ENCODE measurements around the gene BMP8A. TPM values are rescaled to one million over a fixed set of nuclear protein-coding genes. Genes with fewer than 3 reads are reported as not detected.
"Not testable (repeated sequence)": the region's sequence is repeated elsewhere in the genome, so short reads cannot be mapped to it uniquely, and the experiment has no call there.

BMP8A gene
- total and polyA plus RNA-seq, 2 experiments from 2014 or later: 1.2 to 2.8 TPM

GRCh38 chr1:39499668-39500067, 8.2 kb downstream of the BMP8A start:
- Histone ChIP-seq H4K20me1 (ENCODE audit: insufficient read depth, poor library complexity, severe bottlenecking) (no peaks in the 10 kb centered on the region), H3K4me3 (no peak overlapping the region), H3K9me3 (ENCODE audit: low read depth) (no peaks in the 10 kb centered on the region), H3K9me2 (replicated peaks; ENCODE audit: insufficient read depth) (no peaks in the 10 kb centered on the region), H3K36me3 (replicated peaks; ENCODE audit: insufficient read depth, low read depth) (no peaks in the 10 kb centered on the region), H3K27me3 (peaks cover under 1% of the 10 kb centered on the region), H2AFZ (no peak overlapping the region), H3K4me2 (no peak overlapping the region), H3K79me2 (no peaks in the 10 kb centered on the region), H3K4me1 (ENCODE audit: insufficient read depth) (no peaks in the 10 kb centered on the region), H3K27ac (no peak overlapping the region)
- TF ChIP-seq EZH2phosphoT487 (IDR thresholded peaks at IDR 0.05; ENCODE audit: low read depth, severe bottlenecking, unreplicated experiment) (no peak), CTCF (IDR thresholded peaks at IDR 0.05; ENCODE audit: poor library complexity) (no peak), EZH2 (IDR thresholded peaks at IDR 0.05; ENCODE audit: borderline replicate concordance) (no peak)
- 77% methylated on average over 5 of the region's 5 CpGs for WGBS (ENCODE audit: low lambda C conversion rate, missing lambda C conversion rate)
- DNase-seq (ENCODE audit: low spot score): no peak

- H3K27me3 ChIP-seq: no peaks in the 10 kb centered on the region
- H3K4me3 ChIP-seq: no peak overlapping the region
- no peaks in the 10 kb centered on the region for H3K4me1 ChIP-seq (ENCODE audit: insufficient read depth)
- H2AFZ ChIP-seq: no peak overlapping the region
- no peak for DNase-seq (ENCODE audit: low spot score)
- no peak overlapping the region for H3K4me2 ChIP-seq
- H3K27ac ChIP-seq: no peak overlapping the region
- H3K79me2 ChIP-seq: no peaks in the 10 kb centered on the region
- no peaks in the 10 kb centered on the region for H3K9me3 ChIP-seq (ENCODE audit: low read depth)
- TF ChIP-seq CTCF (IDR thresholded peaks at IDR 0.05; ENCODE audit: poor library complexity) (no peak), EZH2 (IDR thresholded peaks at IDR 0.05; ENCODE audit: borderline replicate concordance) (no peak), EZH2phosphoT487 (IDR thresholded peaks at IDR 0.05; ENCODE audit: low read depth, severe bottlenecking, unreplicated experiment) (no peak)
- no peaks in the 10 kb centered on the region for H3K36me3 ChIP-seq (replicated peaks; ENCODE audit: insufficient read depth, low read depth)
- WGBS (ENCODE audit: low lambda C conversion rate, missing lambda C conversion rate): 80% methylated on average over 4 of the region's 4 CpGs
- H4K20me1 ChIP-seq (ENCODE audit: insufficient read depth, poor library complexity, severe bottlenecking): no peaks in the 10 kb centered on the region
- H3K9me2 ChIP-seq (replicated peaks; ENCODE audit: insufficient read depth): no peaks in the 10 kb centered on the region
Measured at GRCh38 chr1:39500862-39501389, 9.5 kb downstream of the BMP8A start.

- H3K4me3 ChIP-seq: no peak overlapping the region
- TF ChIP-seq EZH2phosphoT487 (IDR thresholded peaks at IDR 0.05; ENCODE audit: low read depth, severe bottlenecking, unreplicated experiment): no peak
- no peak for TF ChIP-seq CTCF (IDR thresholded peaks at IDR 0.05; ENCODE audit: poor library complexity)
- no peak for TF ChIP-seq EZH2 (IDR thresholded peaks at IDR 0.05; ENCODE audit: borderline replicate concordance)
- H3K27me3 ChIP-seq: no peaks in the 10 kb centered on the region
- DNase-seq (ENCODE audit: low spot score): no peak
- no peaks in the 10 kb centered on the region for H3K79me2 ChIP-seq
- H3K36me3 ChIP-seq (replicated peaks; ENCODE audit: insufficient read depth, low read depth): no peaks in the 10 kb centered on the region
- H3K4me2 ChIP-seq: no peak overlapping the region
- no peaks in the 10 kb centered on the region for H3K9me2 ChIP-seq (replicated peaks; ENCODE audit: insufficient read depth)
- no peaks in the 10 kb centered on the region for H4K20me1 ChIP-seq (ENCODE audit: insufficient read depth, poor library complexity, severe bottlenecking)
- no peak overlapping the region for H2AFZ ChIP-seq
- no peaks in the 10 kb centered on the region for H3K4me1 ChIP-seq (ENCODE audit: insufficient read depth)
- WGBS (ENCODE audit: low lambda C conversion rate, missing lambda C conversion rate): 79% methylated on average over 5 of the region's 5 CpGs
- no peak overlapping the region for H3K27ac ChIP-seq
- no peaks in the 10 kb centered on the region for H3K9me3 ChIP-seq (ENCODE audit: low read depth)
Measured at GRCh38 chr1:39501666-39502065, 10.2 kb downstream of the BMP8A start.

- not testable (repeated sequence) for H3K27me3 ChIP-seq; H3K9me3 ChIP-seq (ENCODE audit: low read depth); H3K4me2 ChIP-seq; H3K27ac ChIP-seq; H3K9me2 ChIP-seq (replicated peaks; ENCODE audit: insufficient read depth); DNase-seq (ENCODE audit: low spot score); H2AFZ ChIP-seq; H3K4me3 ChIP-seq; H4K20me1 ChIP-seq (ENCODE audit: insufficient read depth, poor library complexity, severe bottlenecking); H3K36me3 ChIP-seq (replicated peaks; ENCODE audit: insufficient read depth, low read depth); H3K79me2 ChIP-seq; H3K4me1 ChIP-seq (ENCODE audit: insufficient read depth)
- 78% methylated on average over 9 of the region's 9 CpGs for WGBS (ENCODE audit: low lambda C conversion rate, missing lambda C conversion rate)
Measured at GRCh38 chr1:39504436-39504835, 13.0 kb downstream of the BMP8A start.
